ENCODE results near the gene ARRB1.

The ARRB1 gene

DNA sequence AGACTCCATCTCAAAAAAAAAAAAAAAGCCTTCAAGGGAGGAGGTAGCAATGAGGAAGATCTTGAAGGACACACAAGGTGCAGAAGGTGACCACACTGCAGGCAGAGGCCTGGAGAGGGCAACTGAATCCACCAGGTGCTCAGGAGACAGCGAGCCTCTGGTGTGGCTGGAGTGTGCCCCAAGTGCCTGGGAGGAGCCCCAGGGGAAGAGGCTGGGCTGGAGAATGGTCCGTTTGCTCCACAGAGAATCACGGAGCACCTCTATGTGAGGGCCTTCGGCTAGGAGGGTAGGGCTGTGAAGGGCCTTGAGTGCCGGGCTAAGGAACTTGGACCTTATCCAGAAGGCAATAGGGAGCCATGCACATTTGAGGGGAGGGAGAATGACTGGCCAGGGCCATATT is 50.3 kb downstream of the ARRB1 start:
- no peak for DNase-seq (ENCODE audit: low read depth in 2 of 2)

DNA sequence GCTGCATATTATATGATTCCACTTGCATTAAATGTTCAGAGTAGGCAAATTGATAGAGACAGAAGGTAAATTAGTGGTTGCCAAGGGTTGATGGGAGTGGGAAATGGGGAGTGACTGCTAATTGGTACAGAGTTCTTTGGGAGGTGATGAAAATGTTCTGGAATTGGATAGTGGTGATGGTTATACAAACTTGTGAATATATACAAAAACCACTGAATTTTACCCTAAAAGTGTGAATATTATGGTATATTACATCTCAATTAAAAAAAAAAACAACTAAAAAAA is 52.5 kb downstream of the ARRB1 start:
- DNase-seq (ENCODE audit: low read depth in 2 of 2): no peak

DNA sequence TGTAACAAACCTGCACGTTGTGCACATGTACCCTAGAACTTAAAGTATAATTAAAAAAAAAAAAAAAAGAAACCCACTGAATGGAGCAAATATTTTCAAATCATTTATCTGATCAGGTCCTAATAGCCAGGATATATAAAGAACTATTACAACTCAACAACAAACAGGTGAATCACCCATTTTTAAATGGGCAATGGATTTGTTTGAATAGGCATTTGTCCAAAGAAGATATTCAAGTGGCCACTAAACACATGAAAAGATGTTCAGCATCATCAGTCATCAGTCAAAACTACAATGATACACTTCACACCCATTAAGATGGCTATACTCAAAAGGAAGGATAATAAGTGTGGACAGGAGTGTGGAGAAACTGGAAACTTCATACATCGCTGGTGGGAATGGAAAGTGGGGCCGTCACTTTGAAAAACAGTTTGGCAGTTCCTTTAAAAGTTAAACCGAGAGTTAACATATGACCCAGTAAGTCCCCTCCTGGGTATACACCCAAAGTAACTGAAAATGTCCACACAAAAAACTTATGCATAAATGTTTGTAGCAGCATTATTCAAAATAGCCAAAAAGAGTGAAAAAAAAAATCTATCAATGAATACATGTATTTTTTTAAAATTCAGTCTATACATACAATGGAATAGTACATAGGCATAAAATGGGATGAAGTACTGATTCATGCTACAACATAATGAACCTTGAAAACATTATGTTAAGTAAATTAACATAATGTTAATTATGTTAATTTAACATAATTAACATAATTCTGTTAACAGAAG is 53.1 kb downstream of the ARRB1 start:
- DNase-seq (ENCODE audit: low read depth in 2 of 2): no peak

DNA sequence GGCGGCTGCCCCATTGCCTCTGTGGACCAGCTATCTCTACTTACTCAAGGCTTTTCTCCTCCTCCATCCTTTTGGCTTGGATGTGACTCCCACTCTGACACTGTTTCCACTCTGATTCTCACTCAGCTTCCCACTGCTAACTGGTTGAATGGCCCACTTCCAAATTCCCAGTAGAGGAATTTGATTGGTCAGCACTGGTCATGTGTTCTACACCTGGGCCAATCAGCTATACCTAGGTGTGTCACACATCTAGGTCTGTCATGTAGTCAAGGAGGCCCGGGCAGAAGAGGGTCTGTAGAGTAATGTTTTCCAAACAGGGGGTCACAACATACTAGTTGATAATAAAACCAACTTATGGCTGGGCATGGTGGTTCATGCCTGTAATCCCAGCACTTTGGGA is 57.6 kb downstream of the ARRB1 start:
- DNase-seq (ENCODE audit: low read depth in 2 of 2): no peak

DNA sequence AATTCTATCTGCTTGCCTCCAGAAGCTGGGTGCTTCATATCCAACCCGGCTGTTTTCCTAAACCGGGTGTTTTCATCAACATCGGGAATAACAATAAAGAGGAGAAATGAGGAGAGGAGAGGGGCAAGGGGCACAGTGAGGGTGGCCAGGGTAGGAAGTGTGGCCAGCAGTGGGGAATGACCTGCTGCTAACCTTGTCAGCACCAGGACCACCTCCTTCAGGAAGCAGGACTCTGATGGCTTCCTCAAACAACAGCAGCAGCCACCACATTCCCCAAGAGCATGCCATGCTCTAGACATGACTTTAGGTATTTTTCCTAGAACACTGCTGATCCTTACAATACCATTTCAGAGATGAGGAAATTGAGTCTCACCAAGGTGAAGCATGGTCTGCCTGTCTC is 58.5 kb downstream of the ARRB1 start:
- no peak for DNase-seq (ENCODE audit: low read depth in 2 of 2)

DNA sequence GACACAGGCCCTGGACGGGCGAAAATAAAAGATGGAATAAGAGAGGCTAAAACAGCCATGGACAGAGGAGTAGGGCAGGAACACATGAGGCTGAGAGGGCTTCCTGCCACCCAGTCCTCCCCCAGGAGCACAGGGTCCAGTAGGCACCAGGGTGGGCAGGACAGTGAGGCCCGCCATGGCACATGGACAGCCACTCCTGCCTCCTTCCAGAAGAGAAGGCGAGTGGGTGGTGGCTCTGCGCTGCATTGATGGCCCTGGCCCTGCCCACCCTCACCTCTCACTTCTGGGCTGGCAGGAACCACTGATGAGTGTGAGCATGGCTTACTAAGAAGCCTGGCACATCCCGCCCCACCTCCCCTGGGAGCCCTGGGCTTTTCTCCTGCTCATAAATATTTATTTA is 59.7 kb downstream of the ARRB1 start:
- no peak for DNase-seq (ENCODE audit: low read depth in 2 of 2)

DNA sequence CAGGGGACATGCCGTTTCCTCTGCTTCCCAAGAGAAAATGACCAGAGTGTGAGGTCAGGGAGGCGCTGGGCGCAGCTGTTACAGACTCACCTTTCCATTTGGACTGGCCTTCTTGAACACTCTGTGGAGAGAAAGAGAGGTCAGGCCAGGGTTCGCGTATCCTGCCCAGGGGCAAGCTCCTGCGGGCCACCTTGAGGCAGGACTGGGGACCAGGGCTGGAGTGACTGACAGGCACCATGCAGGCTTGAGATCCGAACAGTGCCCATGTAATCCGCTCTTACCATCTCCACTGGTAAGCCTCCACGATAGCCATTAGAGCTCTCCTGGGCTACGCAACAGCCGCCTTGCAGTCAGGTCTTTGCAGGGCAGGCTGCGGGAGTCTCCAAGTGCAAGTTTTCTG is 61.5 kb downstream of the ARRB1 start:
- DNase-seq (ENCODE audit: low read depth in 2 of 2): no peak

DNA sequence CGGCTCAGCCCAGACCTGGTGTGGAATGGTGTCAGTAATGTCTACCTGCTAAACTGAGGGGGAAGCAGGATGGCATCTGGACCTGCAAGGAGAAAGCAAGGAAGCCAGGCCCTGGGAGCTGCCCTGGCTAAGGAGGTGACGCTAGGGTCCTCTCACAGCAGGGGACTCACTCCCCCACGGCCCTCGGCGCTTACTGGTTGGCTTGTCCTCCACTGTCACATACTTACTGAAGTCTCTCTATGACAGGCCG is 62.0 kb downstream of the ARRB1 start:
- no peak for DNase-seq (ENCODE audit: low read depth in 2 of 2)

DNA sequence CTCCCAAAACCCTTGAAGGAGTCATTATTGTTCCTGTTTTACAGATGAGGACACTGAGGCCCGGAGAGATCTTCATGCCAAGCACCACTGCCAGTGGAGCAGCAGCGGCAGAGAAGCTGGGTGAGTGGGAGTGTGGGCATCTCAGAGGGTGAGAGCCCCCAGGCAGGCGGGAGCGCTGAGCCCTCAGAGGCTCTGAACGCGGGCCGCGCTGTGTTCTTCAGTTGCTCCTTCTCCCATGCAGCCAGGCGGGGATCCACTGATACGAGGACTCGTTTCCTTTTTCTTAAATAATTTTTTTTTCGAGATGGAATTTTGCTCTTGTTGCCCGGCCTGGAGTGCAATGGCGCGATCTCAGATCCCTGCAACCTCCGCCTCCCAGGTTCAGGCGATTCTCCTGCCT is 63.9 kb downstream of the ARRB1 start:
- DNase-seq (ENCODE audit: low read depth in 2 of 2): no peak

DNA sequence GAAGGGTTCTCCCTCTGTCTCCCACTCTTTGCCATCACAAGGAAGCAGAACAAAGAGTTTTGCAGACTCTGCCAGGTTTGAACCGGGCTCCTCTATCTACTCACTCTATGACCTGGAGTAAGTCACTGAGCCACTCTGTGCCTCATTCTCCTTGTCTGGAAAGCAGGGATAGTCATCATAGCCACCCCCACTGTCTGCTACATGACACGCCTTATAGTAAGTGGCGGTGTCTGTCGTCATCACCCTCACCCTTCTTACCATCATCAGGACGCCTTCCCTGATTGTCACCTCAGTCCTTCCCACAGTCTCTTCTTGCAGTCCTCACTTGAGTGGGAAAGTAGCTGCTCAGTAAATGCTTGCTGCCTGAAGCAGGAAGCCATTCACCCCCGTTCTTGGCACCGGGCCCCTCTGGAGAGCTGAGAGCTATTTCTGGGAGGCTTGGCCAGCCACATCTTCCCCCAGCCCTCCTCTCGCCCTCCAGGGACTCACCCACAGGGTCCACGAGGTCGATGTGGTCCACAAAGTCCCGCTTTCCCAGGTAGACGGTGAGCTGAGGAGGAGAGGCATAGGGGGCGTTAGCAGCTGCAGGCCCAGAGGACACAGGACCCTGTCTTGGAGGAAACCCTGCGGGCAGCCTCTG is 64.5 kb downstream of the ARRB1 start:
- DNase-seq (ENCODE audit: low read depth in 2 of 2): no peak

DNA sequence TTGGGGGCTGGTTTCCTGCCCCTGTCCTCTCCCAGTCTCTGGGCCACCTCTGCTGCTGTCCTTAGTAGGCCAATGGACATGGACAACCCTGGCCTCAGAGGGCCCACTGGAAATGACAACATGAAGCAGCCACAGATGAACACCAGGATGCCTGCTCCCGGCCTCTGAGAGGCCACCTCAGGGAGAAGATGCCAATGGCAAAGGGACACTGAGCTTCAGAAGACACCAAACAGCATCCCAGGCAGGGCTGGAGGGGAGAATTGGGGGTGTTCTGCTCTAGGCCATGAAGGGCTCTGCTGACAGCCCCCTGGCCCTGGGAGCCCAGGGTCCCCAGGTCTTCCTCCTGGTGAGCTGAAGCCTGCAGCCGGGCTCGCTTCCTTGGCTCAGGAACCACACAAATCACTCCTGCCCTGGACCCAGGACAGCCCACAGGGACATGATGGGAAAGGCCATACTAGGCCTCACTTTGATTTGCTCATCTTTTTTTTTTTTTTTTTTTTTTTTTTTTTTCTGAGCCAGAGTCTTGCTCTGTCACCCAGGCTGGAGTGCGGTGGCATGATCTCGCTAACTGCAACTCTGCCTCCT is 65.6 kb downstream of the ARRB1 start:
- no peak for DNase-seq (ENCODE audit: low read depth in 2 of 2)

DNA sequence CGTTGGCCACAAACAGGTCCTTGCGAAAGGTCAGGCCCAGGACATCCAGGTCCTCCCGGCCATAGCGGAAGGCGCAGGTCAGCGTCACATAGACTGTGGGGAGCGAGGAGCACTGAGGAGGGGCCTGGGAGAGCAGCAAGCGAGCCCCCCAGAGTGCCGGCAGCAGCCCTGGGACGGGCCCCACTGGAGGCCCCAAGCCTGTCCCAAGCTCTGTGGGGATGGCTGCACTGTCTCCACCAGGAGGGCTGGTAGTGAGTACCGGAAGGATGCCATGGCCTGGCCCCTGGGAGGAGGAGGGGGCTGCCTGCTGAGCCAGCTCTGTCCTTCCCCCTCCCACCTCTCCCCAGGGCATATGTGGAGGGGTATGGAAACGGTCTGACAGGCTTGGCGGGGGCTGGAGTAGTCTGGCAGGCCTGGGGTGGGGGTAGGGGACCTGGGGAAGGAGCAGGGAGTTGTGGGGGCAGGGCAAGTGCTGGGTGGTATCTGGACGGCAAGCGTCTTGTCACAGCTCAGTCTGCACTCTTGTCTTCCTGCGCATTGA is 68.0 kb downstream of the ARRB1 start:
- no peak for DNase-seq (ENCODE audit: low read depth in 2 of 2)

DNA sequence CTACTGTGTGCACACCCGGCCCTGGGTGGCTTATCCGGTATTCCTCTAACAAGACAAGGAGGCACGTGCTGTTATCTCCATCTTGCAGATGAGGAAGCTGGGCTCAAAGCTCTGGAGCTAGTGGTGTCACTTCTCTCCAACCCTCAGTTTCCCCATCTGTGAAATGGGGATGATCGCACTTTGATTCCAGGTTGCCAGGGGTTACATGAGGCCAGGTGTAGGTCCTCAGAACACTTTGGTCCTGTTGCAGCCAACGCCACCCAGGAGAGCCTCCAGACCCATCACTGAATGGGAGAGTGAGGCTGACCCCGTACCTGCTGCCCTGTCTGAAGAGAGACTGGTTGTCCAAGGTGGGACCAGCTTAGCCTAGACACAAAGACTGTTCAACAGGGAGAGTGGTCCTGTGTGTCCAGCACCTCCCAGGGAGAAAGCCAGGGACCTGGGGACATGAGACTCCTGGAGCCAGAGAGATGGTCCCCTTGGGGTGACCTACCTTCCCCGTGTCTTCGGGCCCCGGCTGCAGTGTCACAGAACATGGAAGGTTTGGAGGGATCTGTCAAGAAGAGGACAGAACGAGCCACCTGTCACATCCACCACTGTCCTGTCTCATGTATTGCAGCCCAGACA is 69.9 kb downstream of the ARRB1 start:
- DNase-seq (ENCODE audit: low read depth in 2 of 2): no peak

DNA sequence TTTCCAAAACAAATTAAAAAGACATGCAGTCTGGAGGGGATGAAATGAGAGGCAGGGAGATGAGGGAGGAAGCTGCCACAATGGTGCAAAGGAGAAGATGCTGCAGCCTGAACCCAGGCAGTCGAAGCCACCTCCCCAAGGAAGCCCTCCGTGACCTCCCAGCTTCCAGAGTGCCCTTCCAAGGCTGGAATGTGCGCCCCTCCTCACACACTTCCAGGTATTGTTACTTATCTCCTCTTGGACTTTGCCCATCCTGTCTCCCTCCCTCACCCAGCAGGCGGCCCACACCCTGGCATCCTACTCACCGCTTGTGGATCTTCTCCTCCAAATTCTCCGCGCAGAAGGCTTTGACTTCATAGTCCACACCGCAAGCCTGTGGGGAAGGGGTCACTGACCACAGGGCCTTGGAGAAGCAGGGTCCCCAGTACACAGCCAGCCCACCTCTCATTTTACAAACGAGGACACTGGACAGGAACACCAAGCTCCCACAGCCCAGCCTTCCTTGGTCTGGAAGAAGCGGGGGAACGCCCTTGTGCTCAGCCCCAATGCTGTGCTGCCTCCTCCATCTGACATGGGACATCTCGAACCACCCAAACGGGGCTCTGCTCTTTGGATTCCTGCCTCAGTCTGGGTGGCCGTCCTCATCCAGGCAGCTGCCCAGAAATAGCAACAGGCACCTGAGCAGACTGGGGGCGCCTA is 70.5 kb downstream of the ARRB1 start:
- DNase-seq (ENCODE audit: low read depth in 2 of 2): no peak

DNA sequence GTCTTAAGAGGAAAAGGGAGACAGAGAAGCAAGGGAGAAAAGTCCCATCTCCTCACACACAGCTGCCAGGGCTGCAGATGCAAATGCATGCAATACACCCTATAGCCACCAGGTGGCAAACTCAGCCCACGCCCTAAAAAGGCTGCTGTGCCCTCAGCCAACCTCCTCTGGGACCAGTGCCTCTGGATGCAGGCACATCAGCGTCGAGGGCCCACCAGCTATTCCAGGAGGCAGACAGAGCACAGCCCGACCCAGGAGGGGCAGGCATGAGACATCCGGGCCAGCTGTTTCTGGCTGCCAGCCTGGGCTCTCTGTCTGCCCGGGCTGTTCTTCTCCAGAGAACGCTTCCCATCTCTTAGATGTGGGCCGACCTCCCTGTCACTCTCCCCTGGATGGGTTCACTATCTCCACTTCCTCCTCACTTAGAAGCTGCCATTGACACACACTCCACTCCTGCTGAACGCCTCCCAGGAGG is 71.2 kb downstream of the ARRB1 start:
- peak; percentile 47 to 53 for DNase-seq (ENCODE audit: low read depth in 2 of 2)

DNA sequence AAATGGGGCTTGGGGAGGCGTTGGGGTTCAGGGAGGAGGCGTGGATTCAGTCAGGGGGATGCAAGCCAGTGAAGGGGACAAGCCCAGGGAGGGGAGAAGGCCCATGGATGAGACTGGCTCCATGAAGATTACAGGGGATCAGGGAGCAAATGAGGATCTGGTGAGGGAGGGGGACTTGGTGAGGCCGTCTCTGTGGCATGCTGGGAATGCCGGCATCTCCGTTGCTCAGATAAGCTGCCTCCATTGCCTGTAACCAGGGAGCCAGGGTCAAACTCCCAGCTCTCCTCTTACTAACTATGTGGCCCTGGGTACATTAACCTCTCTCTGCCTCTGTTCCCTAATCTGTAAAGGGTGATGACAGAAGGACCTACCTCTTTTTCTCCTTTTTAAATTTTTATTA is 72.2 kb downstream of the ARRB1 start:
- DNase-seq (ENCODE audit: low read depth in 2 of 2): no peak

DNA sequence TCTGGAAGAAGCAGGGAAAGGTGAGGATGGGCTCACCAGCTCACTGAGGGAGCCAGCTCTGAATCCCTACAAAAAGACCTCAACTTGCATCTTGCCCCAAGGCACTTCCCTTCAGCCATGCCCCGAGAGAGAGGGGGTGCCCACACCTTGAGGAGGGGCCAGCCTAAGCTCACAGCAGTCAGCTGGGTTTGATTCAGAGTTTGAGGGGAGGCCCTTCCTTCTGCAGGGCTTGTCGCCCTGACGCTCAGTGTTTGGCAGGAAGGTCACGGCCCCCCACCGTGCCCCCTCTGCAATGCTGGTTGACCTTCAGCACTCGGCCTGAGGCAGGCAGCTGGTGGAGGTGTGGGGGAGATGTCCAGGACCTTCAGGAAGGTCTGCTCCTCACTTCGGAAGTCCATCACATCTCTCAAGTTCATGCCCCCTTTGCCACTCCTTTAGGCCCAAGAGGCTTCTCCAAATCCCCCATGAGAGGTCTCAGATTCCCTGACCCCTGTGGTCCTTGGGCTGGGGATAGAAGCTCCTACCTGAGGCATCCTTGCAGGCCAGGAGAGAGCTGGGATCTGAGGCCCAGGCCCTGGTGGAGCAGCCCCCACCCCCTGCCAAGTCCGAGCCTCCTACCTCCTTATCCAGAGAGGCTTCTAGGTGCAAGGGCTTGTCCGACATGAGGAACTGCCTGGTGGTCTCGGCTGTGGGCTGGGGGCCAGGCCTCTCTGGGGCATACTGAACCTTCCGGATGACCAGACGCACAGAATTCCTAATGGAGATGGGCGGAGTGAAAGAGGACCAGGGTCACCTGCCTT is 73.3 kb downstream of the ARRB1 start:
- no peak for DNase-seq (ENCODE audit: low read depth in 2 of 2)

DNA sequence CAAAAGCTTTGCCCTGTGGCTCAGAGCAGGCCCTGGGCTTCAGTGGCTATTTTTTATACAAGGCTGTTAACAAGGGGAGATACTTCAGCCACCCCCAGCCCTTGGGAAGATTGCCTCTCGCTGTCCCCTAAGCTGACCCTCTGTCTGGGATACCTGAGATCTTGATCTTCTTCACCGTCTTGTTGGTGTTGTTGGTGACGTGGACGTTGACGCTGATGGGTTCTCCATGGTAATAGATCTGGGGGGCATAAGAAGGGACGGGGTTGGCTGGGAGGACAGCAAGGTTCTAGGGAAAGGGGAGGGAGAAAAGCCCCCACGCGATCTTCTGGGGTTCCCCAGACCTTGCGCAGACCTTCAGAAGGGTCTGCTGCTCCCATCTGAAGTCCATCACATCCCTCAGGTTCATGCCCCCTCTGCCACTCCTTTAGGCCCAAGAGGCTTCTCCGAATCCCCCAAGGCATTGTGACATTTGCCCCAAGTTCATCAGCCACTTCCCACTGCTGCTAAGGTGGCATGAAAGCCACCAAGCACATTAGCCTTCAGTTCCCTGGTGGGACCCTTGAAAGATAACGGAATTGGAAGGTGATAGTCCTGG is 74.2 kb downstream of the ARRB1 start:
- no peak for DNase-seq (ENCODE audit: low read depth in 2 of 2)

DNA sequence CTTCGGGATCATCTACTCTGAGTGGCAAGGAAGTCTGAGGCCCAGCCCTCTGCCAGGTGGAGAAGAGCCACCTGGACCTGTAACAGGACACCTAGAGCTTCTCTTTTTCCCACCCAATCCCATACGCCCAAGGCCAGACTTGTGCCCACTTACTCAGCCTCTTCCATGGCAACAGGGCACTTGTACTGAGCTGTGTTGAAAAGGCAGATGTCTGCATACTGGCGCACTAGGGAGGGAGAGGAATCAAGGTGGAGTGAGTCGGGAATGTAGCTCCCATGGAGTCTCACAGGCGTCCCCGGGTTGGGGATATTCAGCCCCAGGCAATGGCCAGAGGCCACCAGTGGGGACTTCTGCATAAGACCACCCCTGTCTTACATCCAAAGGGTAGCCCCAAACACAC is 74.8 kb downstream of the ARRB1 start:
- DNase-seq (ENCODE audit: low read depth in 2 of 2): no peak

DNA sequence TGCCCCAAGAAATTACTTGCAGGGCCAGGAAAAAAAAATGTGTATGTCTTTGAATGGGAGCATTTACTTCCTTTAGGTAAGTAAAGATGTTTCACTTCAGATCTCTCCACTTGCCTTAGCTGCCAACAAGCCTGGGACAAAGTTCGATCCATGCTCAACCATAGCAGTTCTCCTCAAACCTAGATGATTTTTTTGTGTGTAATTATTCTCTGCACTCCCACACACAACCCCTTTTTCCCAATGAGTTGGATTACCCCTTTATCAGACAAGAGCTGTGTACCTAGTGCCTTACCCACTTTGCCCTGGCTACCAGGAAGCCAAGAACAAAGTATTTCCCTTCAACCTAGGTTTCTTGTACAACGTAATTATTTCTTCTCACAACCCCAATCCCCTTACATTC is 75.3 kb downstream of the ARRB1 start:
- no peak for DNase-seq (ENCODE audit: low read depth in 2 of 2)

DNA sequence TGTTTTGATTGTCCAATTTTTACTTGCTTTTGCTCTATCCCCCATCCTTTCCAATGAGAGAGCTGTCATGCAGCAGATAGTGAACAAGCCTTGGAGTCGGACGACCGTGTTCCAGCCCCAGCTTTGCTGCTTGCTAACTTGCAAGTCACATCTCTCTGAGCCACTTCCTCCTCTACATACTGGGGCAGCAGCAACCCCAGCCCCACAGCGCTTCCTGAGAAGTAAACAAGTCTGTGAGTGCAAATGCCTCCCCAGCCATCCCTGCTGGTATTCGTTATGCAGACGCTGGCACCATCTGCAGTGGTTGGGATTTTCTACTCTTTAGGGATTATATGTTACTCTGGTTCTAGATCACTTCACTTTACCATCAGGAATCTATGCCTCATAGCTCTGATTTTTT is 75.9 kb downstream of the ARRB1 start:
- peak; percentile 53 to 55 for DNase-seq (ENCODE audit: low read depth in 2 of 2)

Data from stimulated activated CD8-positive, alpha-beta memory T cell treated with anti-CD3 and anti-CD28 coated beads, Interleukin-7, amount 100 ng/mL, for 4 hours (primary cell).